ENCODE results near the gene MCF2L2.

Gene MCF2L2

GRCh38 chr3:183449391-183449790, 21.0 kb upstream of the MCF2L2 start:
- TF ChIP-seq CTCF (conservative IDR thresholded peaks at IDR 0.05), result no peak
- no peak overlapping the region for H3K27ac ChIP-seq

GRCh38 chr3:183448369-183449128, 20.1 kb upstream of the MCF2L2 start:
- peak overlapping the region; percentile 78 for H3K27ac ChIP-seq
- no peak for TF ChIP-seq CTCF (conservative IDR thresholded peaks at IDR 0.05)

- peak overlapping the region; percentile 78 for H3K27ac ChIP-seq
- TF ChIP-seq CTCF (conservative IDR thresholded peaks at IDR 0.05), result no peak
Observed at GRCh38 chr3:183447206-183448001, 19.0 kb upstream of the MCF2L2 start.

GRCh38 chr3:183446838-183447205, 18.4 kb upstream of the MCF2L2 start:
- TF ChIP-seq CTCF (conservative IDR thresholded peaks at IDR 0.05), result no peak
- H3K27ac ChIP-seq, result peak overlapping the region; percentile 78

- no peak for TF ChIP-seq CTCF (conservative IDR thresholded peaks at IDR 0.05)
- no peak overlapping the region for H3K27ac ChIP-seq
Observed at GRCh38 chr3:183444748-183445147, 16.3 kb upstream of the MCF2L2 start.

GRCh38 chr3:183443395-183444385, 15.3 kb upstream of the MCF2L2 start:
- no peak for TF ChIP-seq CTCF (conservative IDR thresholded peaks at IDR 0.05)
- H3K27ac ChIP-seq, result no peak overlapping the region

All from VCaP (cell line).